PC-3 (cell line): Measurements from ENCODE around the gene EZR. TPM values are rescaled to one million over a fixed set of nuclear protein-coding genes. Genes with fewer than 3 reads are reported as not detected.

Source experiments
- ATAC-seq: fragments of 200-7000 bp; cut with Tn5 transposase; 2 replicates; pipeline ENCODE4 v1.9.1; 2020; ENCODE audit warnings: mild to moderate bottlenecking, moderate library complexity
- BruUV-seq: library from RNA; stranded (reverse); fragments of 400-500 nt; replicated peaks from 2 replicates; lab custom pipeline; 2021; lab: Mats Ljungman, UMichigan
- CTCF ChIA-PET: fragments of 300-600 bp; sonication (Branson Sonifier 250); formaldehyde crosslinking; loops from one replicate; lab custom pipeline; 2022; ENCODE audit warnings: antibody characterized with exemption; lab: Charles Lee
- POLR2A ChIA-PET: fragments of 300-600 bp; sonication (Branson Sonifier 250); formaldehyde crosslinking; loops from one replicate; lab custom pipeline; 2022; ENCODE audit warnings: antibody characterized with exemption; ENCODE audit not compliant: unreplicated experiment; lab: Charles Lee
- DNase-seq: peaks from one replicate; pipeline ENCODE4 v3.0.0-alpha.2; 2015
- H2AFZ ChIP-seq: fragments of 300-600 bp; sonication (generic); 2 replicates; pipeline ENCODE4 v1.6.0; 2016; ENCODE audit warnings: antibody characterized with exemption, low read length
- H3F3A ChIP-seq: fragments of 300-600 bp; sonication (generic); one replicate; pipeline ENCODE4 v1.6.0; 2017; ENCODE audit warnings: antibody characterized with exemption, low read length, control low read depth, mild to moderate bottlenecking; ENCODE audit not compliant: unreplicated experiment
- H3K27ac ChIP-seq: fragments of 300-600 bp; sonication (generic); 2 replicates; pipeline ENCODE4 v1.5.1; 2016; ENCODE audit warnings: mild to moderate bottlenecking, low read length
- H3K27me3 ChIP-seq: fragments of 300-600 bp; sonication (generic); 2 replicates; pipeline ENCODE4 v1.6.1; 2016; ENCODE audit warnings: low read length, mixed read lengths
- H3K36me3 ChIP-seq: fragments of 300-600 bp; sonication (generic); 2 replicates; pipeline ENCODE4 v1.6.1; 2016; ENCODE audit warnings: low read depth, mixed run types, low read length, mixed read lengths
- H3K4me1 ChIP-seq: fragments of 300-600 bp; sonication (generic); 2 replicates; pipeline ENCODE4 v1.5.1; 2016; ENCODE audit warnings: low read length; ENCODE audit not compliant: insufficient read depth
- H3K4me2 ChIP-seq: fragments of 300-600 bp; sonication (generic); 2 replicates; pipeline ENCODE4 v1.6.0; 2016; ENCODE audit warnings: low read length
- H3K4me3 ChIP-seq: fragments of 300-600 bp; sonication (generic); 2 replicates; pipeline ENCODE4 v1.5.1; 2016; ENCODE audit warnings: mild to moderate bottlenecking, low read length, mixed read lengths
- H3K79me2 ChIP-seq: fragments of 300-600 bp; sonication (generic); 2 replicates; pipeline ENCODE4 v1.6.1; 2017; ENCODE audit warnings: low read length, mixed read lengths
- H3K9ac ChIP-seq: fragments of 300-600 bp; sonication (generic); 2 replicates; pipeline ENCODE4 v1.6.0; 2016; ENCODE audit warnings: mild to moderate bottlenecking, low read length
- H3K9me2 ChIP-seq: fragments of 300-600 bp; sonication (generic); replicated peaks from 2 replicates; pipeline ENCODE4 v1.6.1; 2016; ENCODE audit warnings: mixed run types, low read length, mixed read lengths
- H3K9me3 ChIP-seq: fragments of 300-600 bp; sonication (generic); 2 replicates; pipeline ENCODE4 v1.6.1; 2016; ENCODE audit warnings: low read length, mixed read lengths
- H4K20me1 ChIP-seq: fragments of 300-600 bp; sonication (generic); 2 replicates; pipeline ENCODE4 v1.6.1; 2016; ENCODE audit warnings: low read length, mixed read lengths
- CTCF ChIP-seq: fragments of 300-600 bp; sonication (generic); conservative IDR thresholded peaks from 2 replicates; pipeline ENCODE4 v1.5.1; 2017; ENCODE audit warnings: antibody characterized with exemption, low read depth, mild to moderate bottlenecking, low read length
- EZH2 ChIP-seq: fragments of 300-600 bp; sonication (generic); IDR thresholded peaks from one replicate; pipeline ENCODE4 v1.6.1; 2017; ENCODE audit warnings: antibody characterized with exemption, mild to moderate bottlenecking, low read length; ENCODE audit not compliant: unreplicated experiment
- EZH2phosphoT487 ChIP-seq: fragments of 300-600 bp; sonication (generic); IDR thresholded peaks from 2 replicates; pipeline ENCODE4 v1.6.1; 2018; ENCODE audit warnings: mild to moderate bottlenecking, antibody characterized with exemption, low read length, borderline replicate concordance
- intact Hi-C: fragments of 100-400 bp; cut with micrococcal nuclease; formaldehyde crosslinking; loops from 2 replicates; pipeline ENCODE4 v1.9.0; 2023
- microRNA-seq: library from miRNA; unstranded; fragments of <30 nt; microRNA quantifications from one replicate; pipeline ENCODE4 v1.1.0, GENCODE V29; 2020; ENCODE audit not compliant: unreplicated experiment
- total RNA-seq: library from RNA; depleted of rRNA; stranded (reverse); fragments of >200 nt; gene quantifications from 2 replicates; pipeline ENCODE4 v1.2.3, GENCODE V29; 2014; rRNA removed

The EZR gene
- total RNA-seq, 1 experiment from 2014 or later = 182 TPM

DNA sequence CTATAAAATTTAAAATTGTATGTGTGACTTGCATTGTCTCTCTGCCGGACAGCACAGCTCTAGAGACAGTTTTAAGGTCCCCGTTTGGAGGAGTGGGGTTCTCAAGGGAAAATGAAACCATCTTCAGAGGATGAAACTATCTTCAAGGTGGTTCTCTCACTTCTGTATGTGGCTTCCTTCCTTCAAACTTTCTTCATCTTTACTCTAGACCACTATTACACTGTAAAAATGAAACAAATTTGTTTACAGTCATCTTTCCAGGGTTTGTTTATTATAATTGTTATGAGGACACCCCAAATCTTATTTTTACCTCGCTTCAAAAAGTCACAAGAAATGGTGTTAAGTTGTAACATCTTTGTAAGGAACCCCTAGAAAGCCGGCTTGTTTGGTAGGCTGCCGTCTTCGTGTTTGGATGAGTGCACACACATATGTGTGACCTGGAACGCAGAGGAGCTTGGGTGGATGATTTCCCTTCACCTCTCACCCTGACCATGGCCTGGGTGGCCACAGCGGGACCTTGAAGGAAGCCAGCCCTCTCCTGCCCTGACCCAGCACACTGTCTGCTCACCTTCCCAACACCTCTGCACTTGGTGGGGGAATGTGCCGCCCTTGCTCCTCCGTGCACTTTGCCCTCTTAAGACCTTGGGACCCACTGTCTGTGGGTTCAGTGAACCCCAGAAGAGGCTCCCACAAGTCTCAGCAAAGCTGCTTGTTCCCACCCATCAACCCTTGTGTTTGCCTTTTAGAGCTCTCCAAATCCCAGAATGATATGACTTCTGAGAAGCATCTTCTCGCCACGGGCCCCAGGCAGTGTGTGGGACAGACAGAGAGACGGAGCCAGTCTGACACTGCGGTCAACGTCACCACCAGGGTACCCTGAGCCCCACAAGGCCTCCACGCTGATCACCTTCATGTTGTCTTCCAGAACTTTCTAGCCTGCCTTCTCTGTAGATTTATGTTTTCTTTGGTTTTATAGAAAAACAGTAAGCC lies 101.5 kb downstream of the EZR start:
- no peak overlapping the region for H3K4me3 ChIP-seq
- H3K4me2 ChIP-seq = no peak overlapping the region
- ChIA-PET POLR2A (no interaction called here), CTCF (no interaction called here)
- H3F3A ChIP-seq = no peaks in the 10 kb centered on the region
- H3K9me3 ChIP-seq = no peaks in the 10 kb centered on the region
- ATAC-seq = no peak
- no peaks in the 10 kb centered on the region for H3K79me2 ChIP-seq
- BruUV-seq = no TSS peak
- no peak overlapping the region for H3K9ac ChIP-seq
- no peaks in the 10 kb centered on the region for H3K27me3 ChIP-seq
- no peak for TF ChIP-seq EZH2phosphoT487
- no peak for TF ChIP-seq CTCF
- no peak for TF ChIP-seq EZH2
- no peaks in the 10 kb centered on the region for H4K20me1 ChIP-seq
- no peak for DNase-seq
- intact Hi-C loops = no loop called here
- H3K36me3 ChIP-seq = no peaks in the 10 kb centered on the region
- no peak overlapping the region for H3K27ac ChIP-seq
- H3K4me1 ChIP-seq = peaks cover 14% of the 10 kb centered on the region
- no peaks in the 10 kb centered on the region for H3K9me2 ChIP-seq
- no peak overlapping the region for H2AFZ ChIP-seq

Small RNA genes within 50 kb of the gene (microRNA-seq; reads per million reads assigned to microRNA genes)
- not detected for gene MIR3918

Other genes with a start within 250 kb of the EZR start
- gene DYNLT1, start 174.6 kb downstream of the EZR start, total RNA-seq = 35.0 and 50.5 TPM in 2 replicates
- gene SYTL3, start 169.3 kb downstream of the EZR start, total RNA-seq = 1.7 and 1.8 TPM in 2 replicates
- gene RSPH3, start 180.8 kb upstream of the EZR start, total RNA-seq = 2.9 and 3.1 TPM in 2 replicates
- gene TAGAP, start 225.6 kb upstream of the EZR start, total RNA-seq = not detected in 2 replicates